H4 (cell line): ENCODE data around the gene CYB5R2. TPM values are rescaled to one million over a fixed set of nuclear protein-coding genes. Genes with fewer than 3 reads are reported as not detected.

ENCODE experiments used
- DNase-seq: peaks from one replicate; pipeline ENCODE4 v3.0.0-alpha.2; 2015; ENCODE audit warnings: low spot score
- total RNA-seq: library from RNA; depleted of rRNA; stranded (reverse); fragments of >200 nt; shearing (Covaris generic); gene quantifications from 2 replicates; pipeline ENCODE4 v1.2.3, GENCODE V29; 2014; rRNA removed

Gene CYB5R2
- total RNA-seq, 1 experiment from 2014 or later, result not detected

- no peak for DNase-seq
Measured at GRCh38 chr11:7638710-7639642, 34.3 kb downstream of the CYB5R2 start.

GRCh38 chr11:7637447-7638157 is 35.7 kb downstream of the CYB5R2 start:
- DNase-seq, result no peak

GRCh38 chr11:7636350-7636749 is 37.0 kb downstream of the CYB5R2 start:
- DNase-seq, result no peak

- DNase-seq, result no peak
Measured at GRCh38 chr11:7635708-7636107, 37.6 kb downstream of the CYB5R2 start.

- no peak for DNase-seq
Measured at GRCh38 chr11:7635137-7635536, 38.2 kb downstream of the CYB5R2 start.

- no peak for DNase-seq
Measured at GRCh38 chr11:7632211-7632610, 41.1 kb downstream of the CYB5R2 start.

GRCh38 chr11:7630002-7630401 is 43.3 kb downstream of the CYB5R2 start:
- DNase-seq, result no peak

- no peak for DNase-seq
Measured at GRCh38 chr11:7628660-7629059, 44.6 kb downstream of the CYB5R2 start.

- no peak for DNase-seq
Measured at GRCh38 chr11:7622721-7623120, 50.6 kb downstream of the CYB5R2 start.

- no peak for DNase-seq
Measured at GRCh38 chr11:7621554-7621953, 51.7 kb downstream of the CYB5R2 start.

- no peak for DNase-seq
Measured at GRCh38 chr11:7621090-7621489, 52.2 kb downstream of the CYB5R2 start.

- no peak for DNase-seq
Measured at GRCh38 chr11:7619322-7619721, 54.0 kb downstream of the CYB5R2 start.

GRCh38 chr11:7617032-7617431 is 56.3 kb downstream of the CYB5R2 start:
- no peak for DNase-seq

Other genes starting within 250 kb of the CYB5R2 start
- gene OLFML1, start 188.0 kb downstream of the CYB5R2 start, total RNA-seq, result 0.21 and 0.33 TPM in 2 replicates
- 3.5 and 5.9 TPM in 2 replicates for gene PPFIBP2, start 159.5 kb downstream of the CYB5R2 start, total RNA-seq
- gene OVCH2, start 33.0 kb upstream of the CYB5R2 start, total RNA-seq, result 0.43 TPM in 1 of 2 replicates, not detected in the other
- gene OR5P2, start 123.4 kb upstream of the CYB5R2 start, total RNA-seq, result not detected in 2 replicates
- not detected in 2 replicates for gene OR5P3, start 157.3 kb upstream of the CYB5R2 start, total RNA-seq